GM19239 (cell line): ENCODE results near the gene NDUFV3.

ENCODE experiments used
- DNase-seq: peaks from one replicate; pipeline ENCODE4 v3.0.0; 2011; ENCODE audit warnings: low spot score; ENCODE audit not compliant: insufficient read length
- FAIRE-seq: peaks from 2 replicates; lab custom pipeline; 2011; peaks lifted over from hg19 to GRCh38; lab: Jason Lieb, UNC

Gene NDUFV3

GRCh38 chr21:42962380-42963007, 69.4 kb downstream of the NDUFV3 start:
- FAIRE-seq (no peak), DNase-seq (no peak)
